ENCODE results near the gene CAST.

DNA sequence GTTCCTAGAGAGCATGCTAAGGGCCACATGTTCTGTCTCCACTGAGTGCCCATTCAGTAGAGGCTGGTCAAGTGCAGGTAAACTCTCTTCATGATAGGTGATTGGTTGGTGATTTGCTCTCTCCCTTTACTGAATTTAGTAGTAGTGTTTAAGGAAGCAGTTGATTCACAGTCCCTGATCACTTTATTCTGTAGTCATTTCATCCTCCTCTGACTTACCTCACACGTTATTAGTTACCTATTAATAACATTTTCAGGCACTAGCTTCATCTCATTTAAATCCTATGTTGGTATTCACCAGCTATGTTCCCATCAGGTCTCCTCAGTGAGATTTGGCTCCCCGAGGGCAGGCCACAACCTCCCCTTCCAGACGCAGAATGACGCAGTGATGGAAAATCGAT lies 93.7 kb downstream of the CAST start:
- TF ChIP-seq CTCF (IDR thresholded peaks at IDR 0.05; ENCODE audit: low read depth, low read length, poor library complexity, severe bottlenecking) (no peak), EZH2phosphoT487 (IDR thresholded peaks at IDR 0.05; ENCODE audit: borderline replicate concordance, low read length) (no peak)
